ENCODE measurements around the gene UGT2A2. TPM values are rescaled to one million over a fixed set of nuclear protein-coding genes. Genes with fewer than 3 reads are reported as not detected.
"Not testable (repeated sequence)": the region's sequence is repeated elsewhere in the genome, so short reads cannot be mapped to it uniquely, and the experiment has no call there.

The UGT2A2 gene
- not detected for total RNA-seq
- long read RNA-seq, result 0 reads

DNA sequence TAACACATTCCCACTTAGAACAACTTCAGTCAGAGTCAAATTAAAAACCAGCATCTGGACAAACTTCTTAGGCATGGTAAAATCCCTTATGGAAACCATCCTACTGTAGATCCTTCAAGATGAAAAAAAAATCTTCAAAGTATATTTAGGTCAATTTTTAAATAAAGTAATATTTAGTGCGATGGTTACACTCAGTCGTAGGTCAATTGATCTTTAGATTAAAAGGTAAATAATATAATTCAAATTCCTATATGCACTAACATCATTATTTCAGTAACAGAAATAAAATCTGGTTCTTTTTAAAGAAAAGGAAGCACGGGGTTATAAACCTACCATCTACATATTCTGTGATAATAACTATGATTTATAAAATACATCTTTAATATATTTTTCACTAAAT is at the start of gene UGT2A2:
UGT2A2 (minus strand) TSS at position 101 of the 400 bp plus-strand sequence; CDS start at position 99, 2 bp downstream.
- no peak for DNase-seq (ENCODE audit: low spot score)
- intact Hi-C loops (cut with DNase I), result no loop called here

DNA sequence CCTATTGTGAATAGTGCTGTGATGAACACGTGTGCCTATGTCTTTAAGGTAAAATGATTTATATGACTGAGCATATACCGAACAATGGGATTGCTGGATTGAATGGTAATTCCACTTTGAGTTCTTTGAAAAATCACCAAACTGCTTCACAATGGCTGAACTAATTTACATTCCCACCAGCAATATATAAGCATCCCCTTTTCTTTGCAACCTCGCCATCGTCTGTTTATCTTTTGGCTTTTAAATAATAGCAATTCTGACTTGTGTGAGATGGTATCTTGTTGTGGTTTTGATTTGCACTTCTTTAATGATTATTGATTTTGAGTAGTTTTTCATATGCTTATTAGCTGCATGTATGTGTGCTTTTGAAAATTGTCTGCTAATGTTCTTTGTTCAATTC is 45.4 kb upstream of the UGT2A2 start:
- DNase-seq (ENCODE audit: low spot score), result no peak
- intact Hi-C loops (cut with DNase I), result loop anchor here (5.0 kb wide), 1 partner anchor 197 kb away; no protein-coding TSS in a partner anchor

DNA sequence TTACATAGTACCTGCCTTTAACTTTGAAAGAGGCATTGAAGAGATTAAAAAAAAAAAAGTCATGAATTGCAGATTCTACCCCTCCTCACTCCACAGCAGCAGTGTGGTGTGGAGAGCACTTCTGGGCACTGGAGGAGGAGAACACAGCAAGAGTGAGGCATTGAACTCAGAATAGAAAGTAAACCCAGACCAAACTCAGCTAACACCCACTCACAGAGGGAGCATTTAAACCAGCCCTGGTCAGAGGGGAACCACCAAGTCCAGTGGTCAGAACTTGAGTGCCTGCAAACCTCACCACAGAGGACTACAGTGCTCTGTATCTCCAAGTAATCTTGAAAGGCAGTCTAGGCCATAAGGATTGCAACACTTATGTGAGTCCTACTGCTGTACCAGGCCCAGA is 29.2 kb upstream of the UGT2A2 start:
- no peak for DNase-seq (ENCODE audit: low spot score)
- intact Hi-C loops (cut with DNase I), result no loop called here

DNA sequence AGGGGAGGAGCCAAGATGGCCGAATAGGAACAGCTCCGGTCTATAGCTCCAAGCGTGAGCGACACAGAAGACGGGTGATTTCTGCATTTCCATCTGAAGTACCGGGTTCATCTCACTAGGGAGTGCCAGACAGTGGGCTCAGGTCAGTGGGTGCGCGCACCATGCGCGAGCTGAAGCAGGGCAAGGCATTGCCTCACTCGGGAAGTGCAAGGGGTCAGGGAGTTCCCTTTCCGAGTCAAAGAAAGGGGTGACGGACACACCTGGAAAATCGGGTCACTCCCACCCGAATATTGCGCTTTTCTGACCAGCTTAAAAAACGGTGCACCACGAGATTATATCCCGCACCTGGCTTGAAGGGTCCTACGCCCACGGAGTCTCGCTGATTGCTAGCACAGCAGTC is 24.6 kb upstream of the UGT2A2 start:
- DNase-seq (ENCODE audit: low spot score); intact Hi-C loops (cut with DNase I): not testable (repeated sequence)

DNA sequence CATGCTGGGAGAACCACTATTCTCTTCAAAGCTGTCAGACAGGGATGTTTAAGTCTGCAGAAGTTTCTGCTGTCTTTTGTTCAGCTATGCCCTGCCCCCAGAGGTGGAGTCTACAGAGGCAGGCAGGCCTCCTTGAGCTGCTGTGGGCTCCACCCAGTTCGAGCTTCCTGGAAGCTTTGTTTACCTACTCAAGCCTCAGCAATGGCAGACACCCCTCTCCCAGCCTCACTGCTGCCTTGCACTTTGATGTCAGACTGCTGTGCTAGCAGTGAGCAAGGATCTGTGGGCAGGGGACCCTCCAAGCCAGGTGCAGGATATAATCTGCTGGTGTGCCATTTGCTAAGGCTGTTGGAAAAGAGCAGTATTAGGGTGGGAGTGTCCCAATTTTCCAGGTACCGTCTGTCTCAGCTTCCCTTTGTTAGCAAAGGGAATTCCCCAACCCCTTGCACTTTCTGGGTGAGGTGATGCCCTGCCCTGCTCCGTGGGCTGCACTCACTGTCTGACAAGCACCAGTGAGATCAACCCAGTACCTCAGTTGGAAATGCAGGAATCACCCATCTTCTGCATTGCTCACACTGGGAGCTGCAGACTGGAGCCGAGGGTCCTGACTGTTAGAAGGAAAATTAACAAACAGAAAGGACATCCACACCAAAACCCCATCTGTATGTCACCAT is 21.8 kb upstream of the UGT2A2 start:
- intact Hi-C loops (cut with DNase I); DNase-seq (ENCODE audit: low spot score): not testable (repeated sequence)

DNA sequence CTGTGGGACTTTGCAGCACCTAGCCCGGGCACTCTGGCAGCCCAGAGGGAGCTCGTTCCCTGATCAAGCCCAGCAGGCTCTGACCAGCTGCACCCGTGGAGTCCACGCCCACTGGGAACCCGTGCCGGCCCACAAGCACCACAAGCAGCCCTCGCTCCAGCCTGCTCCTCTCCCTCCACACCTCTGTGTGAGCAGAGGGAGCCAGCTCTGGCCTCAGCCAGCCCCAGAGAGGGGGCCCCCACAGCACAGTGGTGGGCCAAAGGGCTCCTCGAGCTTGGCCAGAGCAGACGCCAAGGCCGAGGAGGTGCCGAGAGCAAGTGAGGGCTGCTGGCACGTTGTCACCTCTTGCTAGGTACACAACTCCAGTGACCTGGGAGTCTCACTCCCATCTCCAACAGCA is 18.7 kb upstream of the UGT2A2 start:
- intact Hi-C loops (cut with DNase I), result no loop called here
- no peak for DNase-seq (ENCODE audit: low spot score)

DNA sequence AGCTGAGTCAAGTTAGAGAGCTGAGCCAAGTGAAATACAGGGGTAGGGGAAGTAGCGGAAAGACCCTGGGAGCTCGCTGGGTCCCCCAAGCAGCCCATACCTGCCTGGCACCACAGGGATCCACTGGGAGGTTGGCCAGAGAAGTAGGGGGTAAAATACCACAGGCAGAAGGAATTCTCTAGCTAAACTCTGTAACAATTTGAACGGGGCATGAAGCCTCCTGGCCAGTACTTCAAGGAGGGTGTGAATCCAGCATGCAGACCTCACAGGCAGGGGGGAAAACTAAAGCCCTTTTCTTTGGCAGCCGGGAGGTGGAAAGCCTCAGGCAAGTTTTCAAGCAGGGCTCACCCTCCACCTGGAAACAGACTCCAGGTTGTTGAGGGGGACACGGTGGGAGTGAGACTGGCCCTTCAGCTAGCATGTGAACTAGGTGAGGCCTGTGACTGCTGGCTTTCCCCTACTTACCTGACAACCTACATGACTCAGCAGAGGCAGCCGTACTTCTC is 17.3 kb upstream of the UGT2A2 start:
- no peak for DNase-seq (ENCODE audit: low spot score)
- intact Hi-C loops (cut with DNase I), result no loop called here

DNA sequence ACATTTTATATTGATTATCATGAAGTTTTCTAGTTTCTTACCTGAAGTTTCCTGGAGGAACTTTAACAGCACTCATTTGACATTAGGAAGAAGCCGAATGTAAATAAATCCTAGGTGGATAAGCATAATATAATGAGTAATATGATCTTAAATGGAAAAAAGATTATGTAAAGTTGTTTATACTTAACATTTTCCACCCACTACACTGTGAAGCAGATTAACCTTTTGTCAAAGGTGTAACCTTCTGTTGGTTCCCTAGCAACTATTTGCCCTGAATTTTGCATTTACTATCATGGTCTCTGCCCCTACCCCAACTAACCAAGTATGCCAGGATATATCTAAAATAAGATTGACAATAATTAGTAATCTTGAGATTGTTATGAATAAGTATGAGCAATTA is 13.7 kb upstream of the UGT2A2 start, which contains the start of gene UGT2A1:
UGT2A1 (minus strand) TSS at position 101 of the 400 bp plus-strand sequence. CDS start 5,603 bp downstream, outside the sequence.
- intact Hi-C loops (cut with DNase I), result no loop called here
- no peak for DNase-seq (ENCODE audit: low spot score)

DNA sequence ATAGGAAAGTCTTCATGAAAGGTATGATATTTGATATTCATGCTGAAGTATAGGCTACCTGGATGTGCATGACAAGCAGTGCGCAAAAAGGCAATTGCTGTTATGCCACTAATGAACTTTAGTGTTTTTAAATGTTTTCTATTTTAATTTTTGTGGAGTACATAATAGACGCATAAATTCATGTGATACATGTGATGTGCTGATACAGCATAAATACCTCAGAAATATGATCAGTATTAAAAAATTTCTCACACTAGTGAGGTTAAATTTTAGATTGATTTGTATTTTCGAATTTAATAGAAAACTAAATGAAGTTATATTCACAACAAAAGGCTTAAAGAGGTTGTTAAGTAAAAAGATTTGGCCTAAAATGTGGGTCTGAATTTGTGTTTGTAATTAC is 11.4 kb upstream of the UGT2A2 start:
- intact Hi-C loops (cut with DNase I), result no loop called here
- no peak for DNase-seq (ENCODE audit: low spot score)

DNA sequence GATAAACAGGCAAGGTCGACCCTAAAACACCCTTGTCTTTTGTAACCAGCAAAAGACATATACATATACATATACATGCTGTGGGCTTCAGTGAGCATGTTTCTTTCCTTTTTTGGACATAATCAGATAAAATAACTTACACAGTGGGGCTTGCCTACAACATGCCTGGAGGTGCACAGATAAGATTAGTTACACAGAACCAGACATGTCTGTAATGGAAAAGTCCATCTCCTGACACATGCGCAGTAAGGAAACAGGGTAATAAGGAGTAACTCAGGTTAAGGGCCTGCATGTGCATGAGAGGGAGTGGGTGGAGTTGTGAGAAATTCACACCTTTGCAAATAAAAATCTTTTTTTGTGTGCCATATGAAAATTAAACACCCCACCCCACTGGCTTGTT is 10.2 kb upstream of the UGT2A2 start:
- intact Hi-C loops (cut with DNase I), result no loop called here
- DNase-seq (ENCODE audit: low spot score), result no peak

DNA sequence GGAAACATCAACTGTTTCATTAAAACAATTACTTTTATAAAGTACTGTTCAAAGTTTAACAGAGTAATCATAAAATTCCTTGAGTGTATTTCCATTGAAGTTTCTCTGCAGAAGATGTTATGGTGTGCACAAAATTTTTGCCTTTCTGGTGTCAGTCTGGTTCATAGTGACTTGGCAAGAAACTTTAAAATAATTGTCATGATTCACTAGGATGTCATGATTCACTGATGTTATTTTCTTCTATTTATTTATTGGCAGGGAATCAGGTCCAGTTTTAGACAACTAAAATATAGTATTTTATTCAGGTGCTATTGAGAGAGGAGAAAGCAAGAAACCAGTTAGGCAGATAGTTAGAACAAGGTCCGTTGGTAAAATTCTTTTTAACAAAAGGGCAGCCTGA is 9.8 kb upstream of the UGT2A2 start:
- DNase-seq (ENCODE audit: low spot score), result no peak
- intact Hi-C loops (cut with DNase I), result no loop called here

DNA sequence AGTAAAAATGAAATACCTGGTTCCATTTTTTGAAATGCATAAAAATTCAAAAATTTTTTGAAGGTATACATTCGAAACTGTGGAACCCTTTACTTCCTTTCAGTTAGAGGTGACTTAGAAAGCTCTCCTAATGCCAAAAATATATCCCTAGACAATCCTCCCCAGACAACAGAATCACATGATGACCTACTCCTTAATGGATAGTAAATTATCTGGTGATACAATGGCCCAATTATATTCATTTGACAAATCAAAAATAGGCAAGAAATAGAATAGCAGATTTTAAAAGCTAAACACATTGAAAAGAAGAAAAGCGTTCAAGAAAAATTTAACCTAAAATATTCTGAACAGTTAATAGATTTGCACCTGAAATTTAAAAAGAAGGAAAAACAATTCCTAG is 3.5 kb upstream of the UGT2A2 start:
- intact Hi-C loops (cut with DNase I), result no loop called here
- DNase-seq (ENCODE audit: low spot score), result no peak

DNA sequence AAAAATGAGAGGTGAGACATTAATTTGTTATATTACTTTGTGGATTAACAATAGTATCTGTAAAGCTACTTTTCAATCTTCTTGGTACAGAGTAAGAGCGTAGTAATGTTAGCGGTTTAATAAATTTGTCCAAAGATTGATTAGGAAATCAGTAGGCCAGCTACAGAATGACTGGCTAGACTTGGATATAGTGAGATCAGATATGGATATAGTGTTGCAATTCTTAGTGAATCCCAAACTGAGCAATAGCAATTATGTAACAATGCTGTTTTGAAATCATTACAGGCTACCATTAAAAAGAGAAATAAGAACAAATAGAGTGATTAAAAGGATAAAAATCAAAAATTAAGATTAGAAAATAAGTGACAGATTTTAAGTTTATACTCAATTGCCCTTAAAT is 847 bp upstream of the UGT2A2 start:
- intact Hi-C loops (cut with DNase I), result no loop called here
- DNase-seq (ENCODE audit: low spot score), result no peak

DNA sequence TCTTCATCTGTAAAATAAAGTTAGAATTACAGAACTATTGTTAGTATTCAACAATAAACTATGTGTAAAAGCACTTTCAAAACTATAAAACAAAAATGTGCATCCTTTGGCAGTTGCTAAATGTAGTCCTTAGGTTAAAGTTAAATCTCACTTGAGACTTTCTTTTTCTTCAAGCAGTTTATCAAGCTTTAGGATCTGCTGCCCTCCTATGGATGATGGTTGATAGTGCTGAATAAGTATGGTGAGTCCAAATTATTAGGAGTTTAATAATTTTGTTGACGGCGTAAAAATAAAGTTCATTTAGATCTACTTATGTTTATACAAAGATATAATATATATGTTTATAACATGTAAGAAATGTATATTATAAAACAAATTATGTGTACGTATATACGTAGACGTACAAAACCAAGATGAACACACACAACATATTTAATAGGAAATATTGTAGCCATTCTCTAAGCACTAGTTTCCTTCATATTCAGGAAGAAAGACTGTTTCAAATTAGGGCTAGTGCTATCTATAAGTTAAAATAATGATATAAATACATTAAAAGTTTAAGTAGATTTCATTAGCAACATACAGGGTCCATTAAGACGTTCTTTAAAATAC is 22.3 kb downstream of the UGT2A2 start:
- intact Hi-C loops (cut with DNase I), result no loop called here
- no peak for DNase-seq (ENCODE audit: low spot score)

DNA sequence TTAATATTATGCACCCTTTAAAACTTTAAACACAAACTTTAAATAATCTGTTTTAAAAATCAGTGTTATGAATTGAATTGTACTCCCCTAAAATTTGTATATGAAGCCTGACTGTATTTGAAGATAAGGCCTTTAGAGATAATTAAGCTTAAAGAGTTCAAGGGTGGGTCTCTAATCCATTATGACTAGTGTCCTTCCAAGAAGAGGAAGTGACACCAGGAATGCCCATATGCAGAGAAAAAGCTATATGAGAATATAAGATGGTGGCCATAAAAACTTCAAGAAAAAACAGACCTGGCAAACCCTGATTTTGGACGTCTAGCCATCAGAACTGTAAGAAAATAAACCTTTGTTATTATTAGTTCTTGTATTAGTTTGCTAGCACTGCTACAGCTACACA is 29.0 kb downstream of the UGT2A2 start:
- no peak for DNase-seq (ENCODE audit: low spot score)
- intact Hi-C loops (cut with DNase I), result no loop called here

DNA sequence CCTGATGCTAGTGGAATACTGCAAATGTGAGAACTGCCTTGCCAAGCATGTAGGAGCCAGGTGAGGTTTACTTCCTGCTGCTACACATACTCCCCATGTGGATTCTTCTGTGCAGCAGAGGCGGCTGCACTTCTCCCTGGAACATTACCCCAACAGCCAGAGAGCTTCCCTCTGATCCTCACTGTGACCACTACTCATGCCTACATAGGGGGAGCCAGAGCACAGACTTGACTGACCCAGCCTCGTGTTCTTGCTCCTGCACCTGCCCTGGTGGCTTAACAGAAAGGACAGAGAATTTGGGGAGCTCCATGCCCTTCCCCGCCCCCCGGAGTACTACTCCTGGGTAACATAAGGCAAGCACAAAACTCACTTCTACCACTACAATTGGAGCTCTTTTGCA is 38.4 kb downstream of the UGT2A2 start:
- intact Hi-C loops (cut with DNase I), result no loop called here
- no peak for DNase-seq (ENCODE audit: low spot score)

DNA sequence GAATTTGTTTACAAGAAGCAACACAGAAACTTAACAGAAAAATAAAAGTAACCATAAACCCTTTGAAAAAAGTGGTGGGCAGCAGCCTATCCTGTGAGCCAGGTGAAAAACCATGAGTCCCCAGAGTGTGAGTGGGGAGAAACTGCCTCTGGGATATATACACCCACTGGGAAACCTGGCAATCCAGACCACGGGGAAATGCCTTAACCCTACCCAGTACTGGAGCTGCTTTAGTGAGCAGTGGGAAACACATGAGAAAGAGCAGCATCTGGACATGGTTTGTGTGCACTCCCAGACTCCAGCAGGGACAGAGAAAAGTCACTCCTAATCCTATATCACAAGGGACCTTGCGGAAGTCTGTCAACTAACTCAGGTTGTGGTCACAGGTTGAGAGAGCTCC is 39.4 kb downstream of the UGT2A2 start:
- DNase-seq (ENCODE audit: low spot score), result no peak
- intact Hi-C loops (cut with DNase I), result no loop called here

DNA sequence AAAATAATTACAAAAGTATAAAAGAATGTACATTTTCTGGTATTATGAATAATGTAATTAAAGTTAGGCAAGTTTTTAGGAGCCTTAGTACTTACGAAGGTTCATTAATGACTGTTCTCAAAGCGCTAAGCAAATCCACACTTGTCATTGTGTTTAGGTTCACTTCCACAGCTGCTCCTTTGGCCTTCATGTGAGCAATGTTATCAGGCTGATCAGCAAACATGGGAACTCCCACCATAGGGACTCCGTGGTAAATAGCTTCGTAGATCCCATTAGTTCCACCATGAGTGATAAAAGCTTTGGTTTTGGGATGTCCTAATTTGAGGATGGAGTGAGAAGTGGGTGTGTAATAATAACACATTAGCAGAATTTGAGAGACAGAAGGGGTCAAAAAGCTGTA is 45.1 kb downstream of the UGT2A2 start:
- intact Hi-C loops (cut with DNase I), result no loop called here
- no peak for DNase-seq (ENCODE audit: low spot score)

DNA sequence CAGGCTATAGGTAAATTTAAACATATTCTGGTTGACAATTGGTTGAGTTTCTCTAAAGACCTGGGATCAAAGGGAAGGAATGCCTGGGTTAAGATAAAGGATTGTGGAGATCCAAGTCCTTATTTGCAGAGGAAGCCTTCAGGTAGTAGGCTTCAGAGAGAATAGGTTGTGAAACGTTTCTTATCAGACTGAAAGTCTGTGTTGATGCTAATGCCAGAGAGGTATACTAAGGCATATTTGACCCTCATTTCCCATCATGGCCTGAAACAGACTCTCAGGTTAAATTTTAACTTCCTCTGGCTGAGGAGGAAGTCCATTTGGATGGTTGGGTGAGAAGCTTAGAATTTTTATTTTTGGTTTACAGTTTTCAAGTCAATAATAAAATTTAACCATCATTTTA is 48.1 kb downstream of the UGT2A2 start:
- intact Hi-C loops (cut with DNase I), result no loop called here
- DNase-seq (ENCODE audit: low spot score), result no peak

DNA sequence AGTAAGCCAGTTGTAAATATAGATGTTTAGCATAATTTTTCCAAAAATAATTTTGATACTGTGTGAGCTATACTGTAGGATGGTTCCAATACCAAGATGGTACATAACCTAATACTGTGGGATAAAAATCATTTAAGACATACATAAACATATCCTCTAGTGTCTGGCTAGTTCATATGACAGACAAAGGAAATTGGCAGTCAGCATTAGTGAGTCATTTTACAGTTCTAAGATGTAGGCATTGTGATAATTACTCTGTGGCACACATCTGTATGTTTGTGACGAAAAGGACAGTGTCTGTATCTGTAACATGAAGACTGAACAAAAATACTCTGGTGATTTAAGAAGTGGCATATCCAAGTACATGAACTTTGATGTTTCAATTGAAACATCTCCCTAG is 49.6 kb downstream of the UGT2A2 start:
- DNase-seq (ENCODE audit: low spot score), result no peak
- intact Hi-C loops (cut with DNase I), result no loop called here

DNA sequence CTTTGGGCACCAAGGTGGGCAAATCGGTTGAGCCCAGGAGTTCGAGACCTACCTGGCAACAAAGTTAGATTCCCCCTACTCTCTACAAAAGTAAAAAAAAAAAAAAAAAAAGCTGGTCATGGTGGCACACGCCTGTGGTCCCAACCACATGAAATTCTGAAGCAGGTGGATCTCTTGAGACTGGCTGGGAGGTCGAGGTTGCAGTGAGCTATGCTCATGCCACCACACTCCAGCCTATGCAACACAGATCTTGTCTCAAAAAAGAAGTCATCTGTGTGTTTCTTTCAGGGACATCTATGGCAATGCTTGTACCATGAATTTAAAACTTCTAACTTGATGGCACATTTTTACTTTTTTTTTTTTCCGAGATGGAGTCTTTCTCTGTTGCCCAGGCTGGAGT is 55.3 kb downstream of the UGT2A2 start:
- intact Hi-C loops (cut with DNase I), result no loop called here
- no peak for DNase-seq (ENCODE audit: low spot score)
